Activated CD4-positive, alpha-beta T cell treated with anti-CD3 and anti-CD28 coated beads for 4 hours (primary cell): Measurements from ENCODE around the gene CHRNA3.

Experiments used
- DNase-seq, 2 donors: peaks; one replicate each; pipeline ENCODE4 v3.0.0-alpha.2; 2020

CHRNA3 gene

DNA sequence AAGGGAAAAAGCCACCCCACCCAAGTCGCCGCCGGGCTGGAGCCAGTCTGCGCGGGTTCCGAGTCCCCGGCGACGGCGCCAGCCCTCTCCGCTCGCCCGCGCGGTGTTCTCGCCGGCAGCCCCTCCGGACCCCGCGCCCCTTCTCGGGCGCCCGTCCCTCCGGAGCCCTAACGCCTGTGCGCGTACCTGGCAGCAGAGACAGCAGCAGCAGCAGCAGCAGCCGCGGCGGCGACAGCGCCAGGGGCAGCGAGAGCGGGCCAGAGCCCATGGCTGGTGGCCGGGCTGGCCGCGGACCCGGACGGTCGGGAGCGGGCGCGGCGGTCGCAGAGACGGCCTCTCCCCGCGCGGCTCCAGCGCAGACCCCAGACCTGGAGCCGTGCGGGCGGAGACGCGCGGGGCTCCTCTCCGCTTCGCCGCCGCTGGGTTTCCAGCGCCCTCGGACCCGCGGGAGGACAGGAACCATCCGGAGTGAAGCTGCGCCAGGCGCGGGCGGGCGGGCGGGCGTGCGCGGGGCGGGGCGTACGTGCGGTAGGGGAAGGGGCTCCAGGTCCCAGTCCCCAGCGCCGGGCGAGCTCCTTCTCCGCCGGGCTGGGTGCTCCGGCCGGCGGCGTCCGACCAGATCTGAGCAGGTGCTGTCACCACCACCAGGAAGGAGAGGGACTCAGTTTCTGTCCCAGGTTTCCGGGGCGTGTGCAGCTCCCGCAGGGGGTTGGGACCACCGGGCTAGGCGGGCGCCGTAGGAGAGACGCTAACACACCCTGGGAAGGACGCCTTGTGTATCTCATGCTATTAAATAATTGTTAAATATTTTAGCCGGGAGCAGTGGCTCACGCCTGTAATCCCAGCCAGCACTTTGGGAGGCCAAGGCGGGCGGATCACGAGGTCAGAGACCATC lies at the start of gene CHRNA3:
CHRNA3 (minus strand) TSS at position 470 of the 895 bp plus-strand sequence; CDS start at position 268, 202 bp downstream.
- DNase-seq, result no peak

GRCh38 chr15:78668987-78669386 lies 48.2 kb upstream of the CHRNA3 start:
- no peak for DNase-seq

DNA sequence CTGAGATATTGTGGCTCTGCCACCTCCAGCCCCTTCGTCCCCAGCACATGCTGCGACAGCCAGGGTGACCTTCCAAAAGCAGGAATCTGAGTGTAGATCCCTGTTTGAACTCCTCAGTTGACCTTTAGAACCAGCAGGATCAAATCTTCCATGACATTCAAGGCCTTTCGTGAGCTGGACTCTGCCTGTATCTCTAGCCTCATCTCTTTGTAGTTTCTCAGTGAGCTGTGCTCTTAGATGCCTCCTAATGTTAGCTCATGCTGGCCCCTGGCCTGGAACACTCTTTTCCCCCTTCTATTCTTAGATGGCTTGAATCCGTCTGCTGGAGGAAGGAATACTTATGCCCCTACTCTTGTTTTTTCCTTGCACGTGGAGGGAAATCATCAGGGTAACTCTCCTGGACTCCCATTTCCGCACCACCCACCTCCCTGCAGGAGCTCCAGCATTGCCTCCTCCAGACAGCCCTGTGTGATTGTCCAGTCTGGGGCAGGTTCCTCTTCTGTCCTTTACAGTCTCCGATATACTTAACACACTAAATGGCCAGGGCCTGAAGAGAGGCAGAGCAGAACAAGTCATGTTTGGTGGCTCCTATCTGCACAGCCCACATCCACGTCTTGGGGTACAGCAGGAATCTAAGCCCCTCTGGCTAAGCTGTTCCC lies 46.9 kb upstream of the CHRNA3 start:
- no peak for DNase-seq

DNA sequence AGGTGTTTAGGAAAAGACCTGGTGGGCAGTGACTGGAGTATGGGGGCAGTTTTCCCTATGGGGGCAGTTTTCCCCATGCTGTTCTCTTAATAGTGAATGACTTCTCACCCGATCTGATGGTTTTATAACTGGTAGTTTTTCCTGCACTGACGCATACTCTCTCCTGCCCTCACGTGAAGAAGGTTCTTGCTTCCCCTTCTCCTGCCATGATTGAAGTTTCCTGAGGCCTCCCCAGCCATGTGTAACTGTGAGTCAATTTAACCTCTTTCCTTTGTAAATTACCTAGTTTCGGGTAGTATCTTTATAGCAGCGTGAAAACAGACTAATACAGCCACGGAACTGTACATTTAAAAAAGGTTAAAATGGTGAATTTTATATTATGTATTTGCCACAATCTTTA lies 45.2 kb upstream of the CHRNA3 start:
- DNase-seq, result no peak

GRCh38 chr15:78663703-78664102 lies 42.9 kb upstream of the CHRNA3 start:
- no peak for DNase-seq

GRCh38 chr15:78662028-78662427 lies 41.2 kb upstream of the CHRNA3 start:
- no peak for DNase-seq

GRCh38 chr15:78661001-78661400 lies 40.2 kb upstream of the CHRNA3 start:
- no peak for DNase-seq

DNA sequence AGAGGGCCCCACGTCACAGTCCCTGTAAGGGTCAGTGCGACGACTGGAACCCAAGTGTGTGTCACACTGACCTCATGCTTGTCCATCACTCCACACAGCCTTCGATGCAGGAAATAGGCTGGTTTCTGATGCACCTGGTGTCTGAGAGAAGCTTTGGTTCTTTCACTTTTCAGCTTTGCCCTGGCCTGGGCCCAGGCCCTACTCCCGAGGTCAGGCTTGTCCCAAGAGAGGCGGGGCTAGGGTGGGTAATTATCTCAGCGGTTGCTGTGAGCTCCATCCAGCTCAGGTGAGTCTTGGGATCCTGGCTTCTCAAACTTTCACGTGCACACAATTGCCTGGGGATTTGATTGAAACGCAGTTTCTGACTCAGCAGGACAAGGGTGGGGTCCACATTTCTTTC lies 39.8 kb upstream of the CHRNA3 start:
- DNase-seq, result no peak

- DNase-seq, result no peak
These were observed 38.0 kb upstream of the CHRNA3 start for GRCh38 chr15:78658823-78659222.

DNA sequence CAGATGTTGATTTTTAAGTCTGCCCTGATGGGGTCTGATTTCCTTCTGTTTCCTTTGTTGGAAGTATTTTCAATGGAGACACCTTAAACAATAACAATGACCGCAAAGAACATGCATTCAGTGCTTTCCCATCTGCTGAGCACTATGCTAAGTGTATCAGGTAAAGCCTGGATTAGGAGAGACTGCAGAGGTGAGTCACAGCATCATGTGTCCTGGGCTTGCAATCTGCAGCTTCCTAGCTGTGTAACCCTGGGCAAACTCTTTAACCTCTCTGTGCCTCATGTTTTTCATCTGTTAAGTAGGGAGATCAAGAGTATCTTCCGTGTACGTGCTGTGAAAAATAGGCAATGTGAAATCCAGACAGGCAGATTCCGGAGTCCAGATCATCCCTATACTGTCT lies 33.5 kb upstream of the CHRNA3 start:
- DNase-seq, result no peak

- DNase-seq, result no peak
These were observed 31.3 kb upstream of the CHRNA3 start for GRCh38 chr15:78651930-78652615.

GRCh38 chr15:78651007-78651406 lies 30.2 kb upstream of the CHRNA3 start:
- DNase-seq, result no peak

- no peak for DNase-seq
These were observed 29.2 kb upstream of the CHRNA3 start for GRCh38 chr15:78650022-78650421.

DNA sequence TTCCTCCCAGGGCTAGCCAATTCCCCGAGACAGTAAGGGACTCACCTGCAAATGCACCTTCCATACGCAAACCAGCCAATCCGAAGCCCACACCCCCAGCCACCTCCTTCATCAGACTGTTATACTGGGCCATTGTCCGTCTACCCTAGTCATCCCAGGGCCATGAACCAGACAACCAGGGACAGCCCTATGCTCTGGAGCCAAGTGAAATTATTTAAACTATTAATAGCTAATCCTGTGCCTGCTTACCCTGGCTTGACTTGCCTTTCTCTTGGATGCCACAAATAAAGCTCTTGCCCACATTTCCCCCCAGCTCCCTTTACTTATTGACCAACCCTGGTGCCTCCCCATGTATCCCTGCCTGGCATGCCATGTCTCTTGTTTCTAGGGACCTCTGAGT lies 24.2 kb upstream of the CHRNA3 start:
- no peak for DNase-seq

DNA sequence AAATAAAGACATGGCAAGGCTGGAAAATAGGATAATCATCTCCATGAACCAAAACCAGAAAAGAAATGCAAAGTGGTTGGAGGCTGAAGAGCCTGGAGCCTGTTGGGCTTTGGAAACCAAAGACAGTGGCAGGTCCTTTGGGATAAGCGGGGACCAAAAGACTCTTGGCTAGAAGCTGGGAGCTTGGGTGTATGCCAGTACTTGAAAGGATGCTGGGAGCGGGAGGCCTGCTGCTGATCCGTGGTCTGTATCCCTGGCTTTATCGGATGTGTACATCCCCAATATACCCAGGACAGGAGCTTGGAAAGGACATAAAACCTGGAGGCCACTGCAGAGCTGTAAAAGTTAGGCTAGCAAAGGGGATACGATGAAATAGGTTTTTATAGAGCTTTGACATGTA lies 21.5 kb upstream of the CHRNA3 start:
- DNase-seq, result no peak

DNA sequence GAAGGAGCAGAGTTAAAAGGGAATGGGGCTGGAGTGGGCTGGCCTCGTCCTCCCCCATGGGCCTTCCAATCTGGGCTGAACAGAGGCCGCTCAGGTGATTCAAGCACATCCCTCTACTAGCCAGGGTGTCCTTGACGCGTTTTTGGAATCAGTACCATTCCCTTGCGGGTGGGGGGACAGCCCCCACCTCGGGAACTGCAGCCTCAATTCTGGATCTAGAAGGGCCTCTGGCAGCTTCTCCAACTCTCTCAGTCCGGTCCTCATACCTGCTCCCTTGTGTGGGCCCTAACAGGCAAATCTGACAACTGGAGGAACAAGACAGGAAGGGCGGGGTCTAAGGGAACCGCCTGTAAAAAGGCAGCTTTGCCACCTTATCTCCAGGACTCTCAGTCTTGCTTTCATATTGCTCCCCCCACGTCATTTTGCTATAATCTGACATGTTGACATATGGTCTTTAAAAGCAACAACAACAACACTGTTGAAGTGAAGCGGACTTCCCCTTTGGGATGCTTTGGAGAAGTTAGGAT lies 21.0 kb upstream of the CHRNA3 start:
- no peak for DNase-seq

- no peak for DNase-seq
These were observed 20.4 kb upstream of the CHRNA3 start, which contains the start of gene CHRNB4 for GRCh38 chr15:78641102-78641748. Gene CHRNB4 (minus strand): TSS chr15:78641210. CDS start chr15:78641133, 77 bp downstream.

DNA sequence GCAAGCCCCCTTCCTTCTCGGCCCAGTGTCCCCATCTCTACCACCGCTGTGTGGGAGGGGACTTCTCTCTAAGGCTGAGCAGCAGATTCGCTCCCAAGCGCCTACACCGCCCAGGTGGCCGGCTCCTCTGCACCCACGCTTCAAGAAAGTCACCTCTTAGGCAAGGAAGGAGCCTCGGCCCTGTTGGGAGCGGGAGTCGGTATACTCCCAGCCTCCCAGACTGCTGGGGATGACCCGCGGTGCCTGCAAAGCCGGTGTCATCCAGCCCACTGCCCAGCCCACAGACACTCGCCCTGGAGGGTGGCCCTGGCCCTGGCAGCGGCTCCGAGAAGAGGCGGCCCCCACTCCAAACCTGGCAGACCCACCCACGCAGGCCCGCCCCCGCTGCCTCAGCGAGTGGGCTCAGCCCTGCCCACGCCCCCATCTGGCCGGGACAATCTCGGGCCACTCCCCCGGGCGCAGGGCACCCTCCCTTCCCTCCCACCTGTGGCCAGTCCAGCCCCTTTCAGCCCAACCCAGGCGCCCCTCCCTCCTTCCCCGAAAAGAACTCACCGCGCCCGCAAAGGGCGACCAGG lies 19.8 kb upstream of the CHRNA3 start:
- peak; percentile 8 to 12 for DNase-seq

DNA sequence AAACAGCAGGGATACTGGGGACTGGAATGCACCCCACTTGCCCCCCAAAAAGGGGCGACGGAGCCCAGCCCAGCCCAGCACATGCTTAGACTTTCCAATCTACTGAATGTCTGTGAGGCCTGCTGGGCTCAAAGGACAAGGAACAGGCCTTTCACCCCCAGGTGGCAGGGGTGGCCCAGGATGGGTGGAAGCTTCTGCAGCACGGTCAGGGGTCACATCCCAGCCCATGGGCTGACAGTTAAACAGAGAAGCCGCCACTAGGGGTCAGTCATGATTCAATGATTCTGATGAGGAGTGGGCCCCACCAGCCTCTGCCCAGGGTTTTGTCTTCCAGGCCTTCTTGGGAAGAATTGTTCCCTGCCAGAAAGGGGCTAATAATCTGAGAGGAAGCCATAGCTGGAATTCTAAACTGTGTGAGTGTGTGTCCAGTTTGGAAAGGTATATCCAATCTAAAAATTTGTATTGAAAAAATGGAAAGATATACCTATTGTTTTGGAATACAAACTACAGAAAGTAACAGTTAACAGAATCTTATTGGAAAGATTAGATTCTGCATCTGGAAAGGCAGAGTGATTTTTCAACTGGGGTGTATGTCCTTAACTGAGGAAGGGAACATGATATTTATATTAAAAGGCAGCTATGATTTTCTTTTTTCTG lies 18.0 kb upstream of the CHRNA3 start:
- DNase-seq, result peak; percentile 25 to 46

GRCh38 chr15:78637776-78638435 lies 17.1 kb upstream of the CHRNA3 start:
- no peak for DNase-seq

DNA sequence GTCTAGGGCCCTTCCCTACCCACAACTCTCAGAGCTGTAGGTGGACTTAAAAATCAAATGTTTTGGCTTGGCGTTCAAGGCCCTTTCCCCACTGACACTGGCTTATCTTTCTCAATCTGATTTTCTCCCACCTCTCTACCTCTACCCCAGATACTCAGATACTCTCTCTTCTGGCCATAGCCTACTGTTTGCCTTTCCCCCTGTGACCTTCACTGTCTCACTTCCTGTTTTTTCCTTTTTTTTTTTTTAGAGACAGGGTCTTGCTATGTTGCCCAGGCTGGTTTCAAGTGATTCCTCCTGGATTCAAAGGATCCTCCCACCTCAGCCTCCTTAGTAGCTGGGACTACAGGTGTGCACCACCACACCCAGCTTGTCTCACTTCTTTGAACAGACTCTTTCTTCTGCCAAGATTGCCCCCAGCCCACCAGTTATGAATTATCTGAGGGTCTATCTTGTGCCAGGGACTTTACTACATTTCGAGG lies 15.6 kb upstream of the CHRNA3 start:
- no peak for DNase-seq
